ENCODE data around the gene C1orf105. TPM values are rescaled to one million over a fixed set of nuclear protein-coding genes. Genes with fewer than 3 reads are reported as not detected.

C1orf105 gene
- total and polyA plus RNA-seq, 7 donors = 0.18 to 17.3 (median 1.6) TPM; not detected in 1

DNA sequence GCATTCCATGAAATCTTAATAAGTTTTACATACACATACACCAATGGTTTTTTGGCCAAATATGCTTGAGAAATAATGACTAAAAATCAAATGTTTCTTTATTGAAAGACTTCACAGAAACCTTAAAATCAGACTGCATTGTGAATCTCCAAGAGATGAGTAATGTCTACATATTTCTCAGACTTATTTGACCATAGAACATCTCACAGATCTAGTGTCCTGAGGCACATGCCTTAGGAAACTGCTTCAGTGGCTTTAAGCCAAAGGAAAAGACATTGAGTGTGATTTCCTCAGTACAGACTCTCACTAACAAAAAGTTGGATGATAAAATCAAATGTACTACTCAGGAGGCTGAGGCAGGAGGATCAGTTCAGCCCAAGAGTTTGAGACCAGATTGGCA, 6.2 kb upstream of the C1orf105 start:
- H3K4me3 ChIP-seq = no peak overlapping the region

DNA sequence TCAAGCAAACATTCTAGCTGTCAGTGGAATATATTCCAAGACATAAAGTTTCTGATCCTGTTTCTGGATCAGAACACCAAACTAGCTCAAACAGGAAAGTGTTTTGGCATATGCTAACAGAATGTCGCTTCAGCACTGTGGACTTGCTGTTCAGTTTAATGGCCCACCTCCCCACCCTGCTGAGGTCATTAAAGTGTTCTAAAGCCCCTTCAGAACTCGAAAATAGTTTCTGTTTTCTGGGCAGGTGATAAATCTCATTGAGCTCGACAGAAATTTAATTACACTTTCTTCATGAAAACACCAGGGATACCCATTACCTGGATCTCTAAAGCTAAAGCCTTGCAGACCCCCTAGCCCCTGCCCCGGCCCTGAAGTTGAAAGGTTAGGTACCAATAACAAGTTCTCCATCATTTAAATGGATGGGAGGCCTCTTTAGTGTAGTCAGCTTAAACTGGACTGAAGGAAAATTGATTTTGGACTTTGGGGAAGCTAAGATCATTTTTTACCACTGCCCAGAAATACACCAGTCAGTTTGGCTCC, 3.9 kb upstream of the C1orf105 start:
- TF ChIP-seq, protein P1, sequence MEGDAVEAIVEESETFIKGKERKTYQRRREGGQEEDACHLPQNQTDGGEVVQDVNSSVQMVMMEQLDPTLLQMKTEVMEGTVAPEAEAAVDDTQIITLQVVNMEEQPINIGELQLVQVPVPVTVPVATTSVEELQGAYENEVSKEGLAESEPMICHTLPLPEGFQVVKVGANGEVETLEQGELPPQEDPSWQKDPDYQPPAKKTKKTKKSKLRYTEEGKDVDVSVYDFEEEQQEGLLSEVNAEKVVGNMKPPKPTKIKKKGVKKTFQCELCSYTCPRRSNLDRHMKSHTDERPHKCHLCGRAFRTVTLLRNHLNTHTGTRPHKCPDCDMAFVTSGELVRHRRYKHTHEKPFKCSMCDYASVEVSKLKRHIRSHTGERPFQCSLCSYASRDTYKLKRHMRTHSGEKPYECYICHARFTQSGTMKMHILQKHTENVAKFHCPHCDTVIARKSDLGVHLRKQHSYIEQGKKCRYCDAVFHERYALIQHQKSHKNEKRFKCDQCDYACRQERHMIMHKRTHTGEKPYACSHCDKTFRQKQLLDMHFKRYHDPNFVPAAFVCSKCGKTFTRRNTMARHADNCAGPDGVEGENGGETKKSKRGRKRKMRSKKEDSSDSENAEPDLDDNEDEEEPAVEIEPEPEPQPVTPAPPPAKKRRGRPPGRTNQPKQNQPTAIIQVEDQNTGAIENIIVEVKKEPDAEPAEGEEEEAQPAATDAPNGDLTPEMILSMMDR (IDR thresholded peaks at IDR 0.05) = no peak
- Histone ChIP-seq H3K9me3 (no peaks in the 10 kb centered on the region), H3K27ac (no peak overlapping the region), H3K4me3 (no peak overlapping the region), H3K36me3 (ENCODE audit: insufficient read depth in 1 of 2, low read depth in 1 of 2) (no peaks in the 10 kb centered on the region), H3K4me1 (no peaks in the 10 kb centered on the region), H3K27me3 (ENCODE audit: insufficient read depth in 3 of 3, low read length in 2 of 3) (no peaks in the 10 kb centered on the region)
- intact Hi-C loops (cut with DNase I) = no loop called here
- WGBS, 3 donors = 65 to 74% (median 65%) methylated on average over 4 of the region's 4 CpGs
- DNase-seq (no peak), ATAC-seq (no peak)

More for the DNA sequence above, 6.2 kb upstream of the C1orf105 start:
- intact Hi-C loops (cut with DNase I) = no loop called here
- no peak overlapping the region for H3K27ac ChIP-seq
- ATAC-seq = no peak
- no peaks in the 10 kb centered on the region for H3K4me1 ChIP-seq
- TF ChIP-seq, protein P1 (IDR thresholded peaks at IDR 0.05) = no peak
- DNase-seq = no peak
- no peaks in the 10 kb centered on the region for H3K36me3 ChIP-seq (ENCODE audit: insufficient read depth in 1 of 2, low read depth in 1 of 2)
- H3K27me3 ChIP-seq (ENCODE audit: insufficient read depth in 3 of 3, low read length in 2 of 3) = no peaks in the 10 kb centered on the region
- H3K9me3 ChIP-seq = no peaks in the 10 kb centered on the region

DNA sequence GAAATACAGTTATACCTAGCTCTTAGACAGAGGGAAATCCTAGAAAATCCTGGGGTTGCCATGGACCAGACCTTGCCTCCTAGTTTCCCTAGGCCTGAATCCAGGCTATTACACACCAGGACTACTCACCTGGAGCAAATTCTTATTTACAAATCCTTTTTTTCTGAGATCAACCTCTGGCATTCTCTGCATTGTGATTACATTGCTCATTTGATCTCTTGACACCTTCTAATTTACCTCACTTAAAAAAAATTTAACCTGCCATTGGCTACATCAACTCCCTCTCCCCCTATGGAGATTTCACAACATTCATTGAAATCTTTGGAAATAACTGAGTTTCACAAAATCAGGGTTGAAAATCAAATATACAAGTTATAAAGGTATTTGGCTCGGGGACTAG, 2.9 kb upstream of the C1orf105 start:
- Histone ChIP-seq H3K4me3 (no peak overlapping the region), H3K4me1 (peaks cover 4% of the 10 kb centered on the region), H3K36me3 (ENCODE audit: insufficient read depth in 1 of 2, low read depth in 1 of 2) (no peaks in the 10 kb centered on the region), H3K9me3 (no peaks in the 10 kb centered on the region), H3K27me3 (ENCODE audit: insufficient read depth in 3 of 3, low read length in 2 of 3) (no peaks in the 10 kb centered on the region), H3K27ac (no peak overlapping the region)
- DNase-seq (no peak), ATAC-seq (no peak)
- intact Hi-C loops (cut with DNase I) = no loop called here
- 95 to 100% (median 96%) methylated on average over 1 of the region's 1 CpG for WGBS, 3 donors
- TF ChIP-seq, protein P1 (IDR thresholded peaks at IDR 0.05) = no peak

DNA sequence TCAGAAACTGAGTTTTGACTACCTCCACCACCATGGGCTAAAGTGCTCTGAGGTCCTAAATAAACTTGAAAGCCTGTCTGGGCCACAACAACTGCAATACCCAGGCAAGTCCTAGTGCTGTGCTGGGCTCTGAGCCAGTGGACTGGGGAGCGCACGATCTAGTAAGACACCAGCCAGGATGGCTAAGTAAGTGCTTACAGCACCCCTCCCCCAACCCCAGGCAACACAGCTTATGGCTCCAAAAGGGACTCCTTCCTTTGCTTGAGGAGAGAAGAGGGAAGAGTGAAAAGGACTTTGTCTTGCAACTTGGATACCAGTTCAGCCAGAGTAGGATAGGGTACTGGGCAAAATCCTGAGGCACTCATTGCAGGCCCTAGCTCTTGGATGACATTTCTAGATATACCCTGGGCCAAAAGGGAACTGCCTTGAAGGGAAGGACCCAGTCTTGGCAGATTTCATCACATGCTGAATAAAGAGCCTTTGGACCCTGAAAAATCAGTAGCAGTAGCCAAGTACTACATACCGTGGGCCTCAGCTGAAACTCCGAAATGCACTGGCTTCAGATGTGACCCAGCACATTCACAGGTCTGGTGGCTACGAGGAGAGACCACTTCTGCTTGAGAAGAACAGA, 1.6 kb downstream of the C1orf105 start:
- intact Hi-C loops (cut with DNase I) = no loop called here

More for the DNA sequence above, 1.6 kb downstream of the C1orf105 start:
- DNase-seq (no peak), ATAC-seq (peak in 1 of 4 donors; percentile 57)
- 57 to 66% (median 61%) methylated on average over 5 of the region's 5 CpGs for WGBS, 3 donors
- Histone ChIP-seq H3K27ac (no peak overlapping the region), H3K4me1 (peaks cover 4% of the 10 kb centered on the region), H3K27me3 (ENCODE audit: insufficient read depth in 3 of 3, low read length in 2 of 3) (no peaks in the 10 kb centered on the region), H3K4me3 (no peak overlapping the region), H3K9me3 (no peaks in the 10 kb centered on the region), H3K36me3 (ENCODE audit: insufficient read depth in 1 of 2, low read depth in 1 of 2) (no peaks in the 10 kb centered on the region)
- TF ChIP-seq, protein P1 (IDR thresholded peaks at IDR 0.05) = no peak

All from psoas muscle (tissue), 8 donors.